ENCODE data around the gene MT1H. TPM values are rescaled to one million over a fixed set of nuclear protein-coding genes. Genes with fewer than 3 reads are reported as not detected.
A peak's percentile ranks its signal among the peaks of the same experiment; 100 is the strongest.

The MT1H gene
- total and polyA plus RNA-seq, 2 of the 13 experiments (the other 11 are each of a cell fraction or from before 2014, with no cell fraction given): 0.60 TPM; not detected in 1

DNA sequence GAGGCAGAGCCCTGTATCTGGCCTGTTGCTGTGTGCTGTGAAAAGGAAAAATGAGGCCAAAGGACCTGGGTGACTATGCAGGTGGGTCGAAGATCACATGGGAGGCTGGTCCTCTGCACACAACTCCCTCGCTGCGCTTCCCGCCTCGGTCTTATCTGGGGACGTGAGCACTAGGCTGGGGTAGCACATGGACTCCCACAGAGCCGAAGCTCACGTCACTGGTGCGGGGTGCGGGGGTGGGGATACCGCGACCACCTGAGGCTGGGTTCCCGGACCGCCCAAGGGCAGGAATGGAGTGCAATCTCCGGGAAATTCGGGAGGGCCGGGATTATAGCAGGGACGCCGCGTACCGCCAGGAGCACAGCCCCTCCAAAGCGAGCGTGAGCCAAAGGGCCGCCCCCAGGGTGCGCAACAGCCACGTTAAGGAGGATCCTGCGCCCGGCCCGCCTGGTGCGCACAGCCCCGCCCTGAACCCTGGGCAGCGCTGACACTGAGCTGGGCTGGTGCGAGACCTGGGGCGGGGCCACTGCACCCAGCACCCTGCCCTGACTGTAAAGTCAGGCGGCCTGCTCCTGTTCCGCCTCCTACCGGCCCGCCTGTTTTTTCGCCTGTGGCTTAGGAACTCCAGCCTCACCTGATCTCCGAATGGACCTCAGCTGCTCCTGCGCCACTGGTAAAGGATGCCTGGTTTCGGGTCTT is 26.4 kb upstream of the MT1H start (continued):
- TF ChIP-seq ZNF24 (IDR thresholded peaks at IDR 0.05) (no peak), MIER3 (CRISPR knock-in tag; IDR thresholded peaks at IDR 0.05; ENCODE audit: borderline replicate concordance) (no peak), CEBPG (CRISPR knock-in tag; IDR thresholded peaks at IDR 0.05) (no peak), ZNF292 (CRISPR knock-in tag; IDR thresholded peaks at IDR 0.05; ENCODE audit: borderline replicate concordance, low read depth) (peak; percentile 69; the same call in 1 of the 2 replicates), ZNF367 (CRISPR knock-in tag; IDR thresholded peaks at IDR 0.05; ENCODE audit: borderline replicate concordance) (no peak), HDAC1 (CRISPR knock-in tag; IDR thresholded peaks at IDR 0.05) (no peak), GLI4 (CRISPR knock-in tag; IDR thresholded peaks at IDR 0.05; ENCODE audit: borderline replicate concordance) (peak; percentile 73; the same call in 1 of the 2 replicates), ARID2 (CRISPR knock-in tag; IDR thresholded peaks at IDR 0.05; ENCODE audit: borderline replicate concordance) (no peak), ZNF235 (CRISPR knock-in tag; IDR thresholded peaks at IDR 0.05; ENCODE audit: borderline replicate concordance) (no peak), ZNF383 (CRISPR knock-in tag; IDR thresholded peaks at IDR 0.05; ENCODE audit: borderline replicate concordance) (no peak), ADNP (CRISPR knock-in tag; IDR thresholded peaks at IDR 0.05) (no peak), CAMTA2 (CRISPR knock-in tag; IDR thresholded peaks at IDR 0.05; ENCODE audit: borderline replicate concordance) (peak; percentile 82; the same call in 1 of the 2 replicates), THAP11 (CRISPR knock-in tag; IDR thresholded peaks at IDR 0.05) (no peak), ZNF724P (CRISPR knock-in tag; IDR thresholded peaks at IDR 0.05; ENCODE audit: borderline replicate concordance) (peak; percentile 51; the same call in 1 of the 2 replicates), NFYB (CRISPR knock-in tag; IDR thresholded peaks at IDR 0.05) (no peak), ATRX (CRISPR knock-in tag; IDR thresholded peaks at IDR 0.05; ENCODE audit: borderline replicate concordance) (no peak), ZMYM2 (CRISPR knock-in tag; IDR thresholded peaks at IDR 0.05) (no peak), RAD51 (IDR thresholded peaks at IDR 0.05; ENCODE audit: borderline replicate concordance) (no peak), KMT2B (CRISPR knock-in tag; IDR thresholded peaks at IDR 0.05) (no peak), ZNF629 (CRISPR knock-in tag; conservative IDR thresholded peaks at IDR 0.05) (no peak; the same call in 1 of the 2 replicates), MTA3 (CRISPR knock-in tag; IDR thresholded peaks at IDR 0.05) (no peak)
- TF ChIP-seq, protein P1, sequence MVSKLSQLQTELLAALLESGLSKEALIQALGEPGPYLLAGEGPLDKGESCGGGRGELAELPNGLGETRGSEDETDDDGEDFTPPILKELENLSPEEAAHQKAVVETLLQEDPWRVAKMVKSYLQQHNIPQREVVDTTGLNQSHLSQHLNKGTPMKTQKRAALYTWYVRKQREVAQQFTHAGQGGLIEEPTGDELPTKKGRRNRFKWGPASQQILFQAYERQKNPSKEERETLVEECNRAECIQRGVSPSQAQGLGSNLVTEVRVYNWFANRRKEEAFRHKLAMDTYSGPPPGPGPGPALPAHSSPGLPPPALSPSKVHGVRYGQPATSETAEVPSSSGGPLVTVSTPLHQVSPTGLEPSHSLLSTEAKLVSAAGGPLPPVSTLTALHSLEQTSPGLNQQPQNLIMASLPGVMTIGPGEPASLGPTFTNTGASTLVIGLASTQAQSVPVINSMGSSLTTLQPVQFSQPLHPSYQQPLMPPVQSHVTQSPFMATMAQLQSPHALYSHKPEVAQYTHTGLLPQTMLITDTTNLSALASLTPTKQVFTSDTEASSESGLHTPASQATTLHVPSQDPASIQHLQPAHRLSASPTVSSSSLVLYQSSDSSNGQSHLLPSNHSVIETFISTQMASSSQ (IDR thresholded peaks at IDR 0.05; ENCODE audit: low read depth): no peak
- TF ChIP-seq, protein P1 (CRISPR knock-in tag; IDR thresholded peaks at IDR 0.05; ENCODE audit: borderline replicate concordance): no peak
- TF ChIP-seq, protein P2, sequence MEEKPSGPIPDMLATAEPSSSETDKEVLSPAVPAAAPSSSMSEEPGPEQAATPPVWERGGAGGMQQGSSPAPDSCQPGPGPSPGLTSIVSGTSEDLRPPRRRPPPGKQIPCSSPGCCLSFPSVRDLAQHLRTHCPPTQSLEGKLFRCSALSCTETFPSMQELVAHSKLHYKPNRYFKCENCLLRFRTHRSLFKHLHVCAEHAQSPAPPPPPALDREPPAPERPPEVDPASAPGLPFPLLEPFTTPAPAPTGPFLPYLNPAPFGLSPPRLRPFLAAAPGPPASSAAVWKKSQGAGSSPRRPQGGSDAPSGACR (CRISPR knock-in tag; IDR thresholded peaks at IDR 0.05): no peak
- TF ChIP-seq, protein P3, sequence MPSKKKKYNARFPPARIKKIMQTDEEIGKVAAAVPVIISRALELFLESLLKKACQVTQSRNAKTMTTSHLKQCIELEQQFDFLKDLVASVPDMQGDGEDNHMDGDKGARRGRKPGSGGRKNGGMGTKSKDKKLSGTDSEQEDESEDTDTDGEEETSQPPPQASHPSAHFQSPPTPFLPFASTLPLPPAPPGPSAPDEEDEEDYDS (CRISPR knock-in tag; IDR thresholded peaks at IDR 0.05): no peak
- TF ChIP-seq, protein P4, sequence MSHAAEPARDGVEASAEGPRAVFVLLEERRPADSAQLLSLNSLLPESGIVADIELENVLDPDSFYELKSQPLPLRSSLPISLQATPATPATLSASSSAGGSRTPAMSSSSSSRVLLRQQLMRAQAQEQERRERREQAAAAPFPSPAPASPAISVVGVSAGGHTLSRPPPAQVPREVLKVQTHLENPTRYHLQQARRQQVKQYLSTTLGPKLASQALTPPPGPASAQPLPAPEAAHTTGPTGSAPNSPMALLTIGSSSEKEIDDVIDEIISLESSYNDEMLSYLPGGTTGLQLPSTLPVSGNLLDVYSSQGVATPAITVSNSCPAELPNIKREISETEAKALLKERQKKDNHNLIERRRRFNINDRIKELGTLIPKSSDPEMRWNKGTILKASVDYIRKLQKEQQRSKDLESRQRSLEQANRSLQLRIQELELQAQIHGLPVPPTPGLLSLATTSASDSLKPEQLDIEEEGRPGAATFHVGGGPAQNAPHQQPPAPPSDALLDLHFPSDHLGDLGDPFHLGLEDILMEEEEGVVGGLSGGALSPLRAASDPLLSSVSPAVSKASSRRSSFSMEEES (CRISPR knock-in tag; IDR thresholded peaks at IDR 0.05): no peak

All from HepG2 (cell line).